EH (cell line): ENCODE results near the gene RBFOX2.
A peak's percentile ranks its signal among the peaks of the same experiment; 100 is the strongest.

Experiments used
- DNase-seq: peaks from one replicate; pipeline ENCODE4 v3.0.0-alpha.2; 2015; ENCODE audit warnings: low read depth

The RBFOX2 gene

GRCh38 chr22:35896111-35896705 lies 132.4 kb downstream of the RBFOX2 start:
- no peak for DNase-seq

GRCh38 chr22:35894937-35895708 lies 133.5 kb downstream of the RBFOX2 start:
- peak; percentile 91 for DNase-seq

- DNase-seq, result no peak
Measured at GRCh38 chr22:35894464-35894878, 134.2 kb downstream of the RBFOX2 start.

- DNase-seq, result no peak
Measured at GRCh38 chr22:35893698-35894097, 134.9 kb downstream of the RBFOX2 start.

DNA sequence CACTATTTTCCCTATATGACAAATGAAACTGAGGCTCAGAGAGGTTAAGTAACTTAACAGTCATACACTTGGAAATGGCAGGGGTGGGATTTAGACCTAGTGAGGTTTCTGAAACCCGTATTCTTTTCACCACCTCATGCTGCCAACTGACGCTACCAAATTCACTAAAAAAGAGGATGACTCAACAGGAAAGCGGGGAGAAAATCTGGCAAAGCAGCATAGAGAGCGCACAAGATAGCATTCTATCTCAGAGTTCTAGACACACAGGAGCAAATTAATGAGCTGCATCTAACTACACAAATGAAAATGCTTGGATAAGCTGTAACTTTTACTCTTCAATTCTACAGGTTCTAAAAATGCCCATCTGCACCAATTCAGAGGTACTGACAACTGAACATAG lies 136.4 kb downstream of the RBFOX2 start:
- DNase-seq, result peak; percentile 79

DNA sequence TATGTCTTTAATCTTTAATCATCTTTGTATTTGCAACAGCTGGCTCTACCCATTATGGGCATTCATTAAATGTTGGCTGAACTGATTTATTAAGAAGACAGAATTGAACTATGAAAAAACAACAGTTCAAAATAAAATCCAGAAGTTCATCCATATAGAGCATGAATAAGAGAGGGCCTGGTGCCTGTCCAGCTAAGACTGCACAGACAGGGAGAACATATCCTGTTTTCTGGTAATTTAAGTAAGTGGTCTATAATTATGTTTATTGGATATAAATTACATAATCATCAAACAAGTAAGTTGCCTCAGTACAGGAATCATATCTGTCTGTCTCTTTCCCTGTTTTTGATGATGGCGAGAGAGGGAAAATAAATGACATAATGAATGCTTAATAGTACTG lies 137.2 kb downstream of the RBFOX2 start:
- no peak for DNase-seq

GRCh38 chr22:35889071-35889470 lies 139.6 kb downstream of the RBFOX2 start:
- no peak for DNase-seq

- DNase-seq, result no peak
Measured at GRCh38 chr22:35888181-35888870, 140.3 kb downstream of the RBFOX2 start.

- DNase-seq, result no peak
Measured at GRCh38 chr22:35887296-35887875, 141.2 kb downstream of the RBFOX2 start.

DNA sequence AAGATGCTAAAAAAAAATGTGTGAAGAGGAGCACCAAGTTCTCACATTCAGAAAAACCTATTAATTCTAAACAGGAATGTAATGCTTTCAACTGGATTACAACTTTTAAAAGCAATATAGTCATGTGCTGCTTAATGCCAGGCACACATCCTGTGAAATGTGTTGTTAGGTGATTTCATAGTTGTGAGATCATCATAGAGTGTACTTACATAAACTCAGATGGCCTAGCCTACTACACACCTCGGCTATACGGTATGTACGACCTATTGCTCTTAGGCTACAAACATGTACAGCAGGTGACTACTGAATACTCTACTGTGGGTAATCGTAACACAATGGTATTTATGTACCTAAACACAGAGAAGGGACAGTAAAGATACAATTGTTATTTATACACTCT lies 142.3 kb downstream of the RBFOX2 start:
- no peak for DNase-seq

DNA sequence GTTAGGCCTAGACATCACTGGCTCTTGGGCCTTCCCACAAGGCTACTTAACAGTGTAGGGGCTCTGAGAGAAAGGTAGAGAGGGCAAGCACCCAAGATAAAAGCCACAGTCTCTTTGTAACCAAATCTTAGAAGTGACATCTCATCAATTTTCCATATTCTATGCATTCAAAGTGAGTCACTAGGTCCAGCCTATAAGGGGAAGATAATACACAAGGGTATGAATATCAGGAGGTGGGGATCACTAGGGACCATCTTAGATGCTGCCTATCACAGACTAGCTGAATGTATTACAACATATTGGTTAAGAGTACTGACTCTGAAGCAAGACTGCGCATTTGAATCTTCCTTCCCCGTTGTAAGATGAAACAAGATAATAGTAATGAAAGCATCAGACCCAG lies 144.1 kb downstream of the RBFOX2 start:
- no peak for DNase-seq

- peak; percentile 65 for DNase-seq
Measured at GRCh38 chr22:35883031-35883620, 145.5 kb downstream of the RBFOX2 start.

DNA sequence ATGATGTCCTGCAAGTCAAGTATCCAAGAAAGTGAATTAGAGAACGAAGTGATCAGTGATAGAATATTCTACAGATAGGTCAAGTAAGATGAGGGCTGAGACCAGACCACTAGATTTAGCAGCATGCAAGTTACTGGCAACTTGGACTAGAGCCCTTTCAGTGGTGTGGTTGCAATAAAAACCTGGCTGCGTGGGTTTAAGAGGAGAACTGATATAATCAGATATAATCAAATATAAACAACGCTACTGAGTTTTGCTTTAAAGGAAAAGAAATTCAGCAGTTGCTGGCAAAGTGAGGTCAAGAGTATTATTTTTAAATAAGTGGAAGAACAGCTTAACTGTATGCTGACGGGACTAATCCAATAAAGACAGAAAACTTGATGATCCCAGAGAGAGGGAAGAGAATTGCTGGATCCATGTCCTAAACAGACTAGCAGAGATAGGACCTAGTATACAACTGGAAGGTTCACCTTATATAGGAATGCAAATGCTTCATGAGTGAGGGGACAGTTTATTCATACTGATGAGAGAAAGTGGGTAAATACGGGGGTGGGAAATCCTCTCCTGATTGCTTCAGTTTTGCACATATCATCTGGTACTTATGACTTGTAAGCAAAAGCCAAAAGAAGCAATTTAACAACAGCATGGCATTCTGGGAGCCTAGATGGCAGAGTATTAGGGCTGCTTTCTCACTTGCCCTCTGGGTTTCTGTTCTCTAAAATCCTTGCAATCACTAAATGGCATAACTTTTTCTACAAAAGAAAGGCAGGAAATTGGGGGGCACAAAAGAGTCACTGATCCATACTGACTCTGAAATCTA lies 146.2 kb downstream of the RBFOX2 start:
- peak; percentile 47 for DNase-seq

GRCh38 chr22:35879351-35879750 lies 149.3 kb downstream of the RBFOX2 start:
- no peak for DNase-seq

- DNase-seq, result no peak
Measured at GRCh38 chr22:35873426-35873825, 155.2 kb downstream of the RBFOX2 start.

GRCh38 chr22:35872451-35872850 lies 156.2 kb downstream of the RBFOX2 start:
- no peak for DNase-seq

GRCh38 chr22:35870517-35871293 lies 157.9 kb downstream of the RBFOX2 start:
- no peak for DNase-seq

- DNase-seq, result peak; percentile 50
Measured at GRCh38 chr22:35868938-35869337, 159.7 kb downstream of the RBFOX2 start.

DNA sequence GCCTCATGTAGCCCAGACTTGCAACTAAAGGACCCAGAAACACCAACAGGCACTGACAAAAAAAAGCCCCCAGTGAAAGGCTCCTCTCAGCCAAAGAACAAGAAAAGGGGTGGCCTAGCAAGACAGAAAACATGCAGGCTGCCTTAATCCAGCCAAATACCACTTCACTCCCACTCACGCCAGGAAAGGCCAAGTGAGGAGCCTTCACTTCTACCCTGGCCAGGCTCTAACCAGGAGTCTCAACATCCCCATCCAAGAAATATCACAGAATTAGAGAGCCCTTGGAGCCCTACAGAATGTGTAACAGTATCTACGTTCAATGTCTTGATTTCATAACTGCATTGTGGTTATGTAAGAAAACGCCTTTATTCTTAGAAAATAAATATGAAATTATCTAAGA lies 162.0 kb downstream of the RBFOX2 start:
- DNase-seq, result no peak

DNA sequence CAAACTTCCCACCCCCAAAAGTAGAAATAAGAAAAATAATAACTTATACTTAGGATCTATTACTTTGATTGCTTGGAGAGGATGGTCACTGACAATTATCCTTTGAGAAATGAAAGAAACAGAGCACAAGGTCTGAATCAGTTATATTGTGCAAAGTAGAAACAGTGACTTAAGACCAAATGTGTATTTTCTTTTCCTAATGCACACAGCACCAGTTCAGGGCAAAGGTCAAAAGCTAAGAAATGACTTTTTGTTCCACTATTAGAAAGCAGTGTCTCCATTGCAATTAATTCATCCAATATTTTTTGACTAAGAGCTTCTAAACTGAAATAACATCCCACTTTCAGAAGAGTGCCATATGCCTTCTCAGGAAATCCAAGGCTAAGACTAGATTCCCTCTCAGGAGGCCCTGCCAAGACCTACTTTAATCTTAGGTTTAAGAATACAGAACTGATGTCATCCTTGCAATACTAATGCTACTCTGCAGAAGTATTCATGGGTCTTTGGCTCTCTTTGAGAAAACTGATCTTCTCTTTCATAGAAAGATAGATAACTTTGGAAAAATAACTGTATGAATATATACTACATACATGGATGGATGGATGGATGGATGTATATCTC lies 164.0 kb downstream of the RBFOX2 start:
- DNase-seq, result no peak
